Peyer's patch (tissue), 4 donors: Measurements from ENCODE around the gene MYO18B.

Source experiments
- POLR2A ChIP-seq, 2 donors: fragments of 450-650 bp; IDR thresholded peaks; one replicate each; pipeline ENCODE4 v1.5.1; 2017; ENCODE audit warnings: antibody characterized with exemption in 2 of 2, mild to moderate bottlenecking in 2 of 2, moderate library complexity in 2 of 2
- TF ChIP-seq, protein P1 (sequence below), 6 experiments: fragments of 450-650 bp in 4 of 6; fragments of 200-600 bp in 2 of 6; sonication (generic) in 1 of 6; IDR thresholded peaks; one replicate each; pipeline ENCODE4 v1.5.1; 2017 to 2019; ENCODE audit warnings: antibody characterized with exemption in 6 of 6, mild to moderate bottlenecking in 3 of 6, moderate library complexity in 1 of 6

DNA sequence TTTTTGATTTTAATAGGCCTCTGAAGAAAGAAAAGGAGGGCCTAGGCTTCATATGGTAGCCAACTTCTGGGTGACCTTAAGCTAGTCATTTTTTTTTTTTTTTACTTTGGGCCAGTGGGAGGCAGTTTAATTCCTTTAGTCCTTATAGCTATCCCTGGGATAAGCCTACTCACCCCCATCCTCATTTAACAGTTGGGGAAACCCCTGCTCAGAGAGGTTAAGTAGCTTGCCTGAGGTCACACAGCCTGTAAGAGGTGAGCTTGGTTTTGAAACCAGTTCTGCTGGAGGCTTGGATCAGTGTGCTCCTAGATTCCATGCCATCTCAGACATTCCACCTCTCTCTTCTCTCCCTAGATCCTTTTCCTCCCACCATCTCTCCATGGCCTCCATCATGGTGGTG, 86.4 kb downstream of the MYO18B start:
- TF ChIP-seq, protein P1, sequence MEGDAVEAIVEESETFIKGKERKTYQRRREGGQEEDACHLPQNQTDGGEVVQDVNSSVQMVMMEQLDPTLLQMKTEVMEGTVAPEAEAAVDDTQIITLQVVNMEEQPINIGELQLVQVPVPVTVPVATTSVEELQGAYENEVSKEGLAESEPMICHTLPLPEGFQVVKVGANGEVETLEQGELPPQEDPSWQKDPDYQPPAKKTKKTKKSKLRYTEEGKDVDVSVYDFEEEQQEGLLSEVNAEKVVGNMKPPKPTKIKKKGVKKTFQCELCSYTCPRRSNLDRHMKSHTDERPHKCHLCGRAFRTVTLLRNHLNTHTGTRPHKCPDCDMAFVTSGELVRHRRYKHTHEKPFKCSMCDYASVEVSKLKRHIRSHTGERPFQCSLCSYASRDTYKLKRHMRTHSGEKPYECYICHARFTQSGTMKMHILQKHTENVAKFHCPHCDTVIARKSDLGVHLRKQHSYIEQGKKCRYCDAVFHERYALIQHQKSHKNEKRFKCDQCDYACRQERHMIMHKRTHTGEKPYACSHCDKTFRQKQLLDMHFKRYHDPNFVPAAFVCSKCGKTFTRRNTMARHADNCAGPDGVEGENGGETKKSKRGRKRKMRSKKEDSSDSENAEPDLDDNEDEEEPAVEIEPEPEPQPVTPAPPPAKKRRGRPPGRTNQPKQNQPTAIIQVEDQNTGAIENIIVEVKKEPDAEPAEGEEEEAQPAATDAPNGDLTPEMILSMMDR (IDR thresholded peaks at IDR 0.05) = no peak
- TF ChIP-seq POLR2A (IDR thresholded peaks at IDR 0.05) = no peak
